Gastrocnemius medialis (tissue), 4 donors: ENCODE data around the gene RHOB. TPM values are rescaled to one million over a fixed set of nuclear protein-coding genes. Genes with fewer than 3 reads are reported as not detected.

Experiments used
- ATAC-seq, 2 donors: fragments of 150-250 bp; one replicate each; pipeline ENCODE4 v1.9.1; 2016
- DNase-seq, 2 donors: peaks; one replicate each; pipeline ENCODE4 v3.0.0-alpha.2; 2019
- H3K27ac ChIP-seq, 4 donors: fragments of 200-600 bp; sonication (generic); 1 replicate in 1 of 4; 2 replicates in 3 of 4; pipeline ENCODE4 v1.5.1; 2016 to 2018; ENCODE audit warnings: mild to moderate bottlenecking in 2 of 4, moderate library complexity in 1 of 4
- H3K27me3 ChIP-seq, 3 donors: fragments of 200-600 bp; sonication (generic) in 2 of 3; 1 replicate in 1 of 3; 2 replicates in 2 of 3; pipeline versions ENCODE4 v1.5.1 to v1.6.0; 2016 to 2019; ENCODE audit warnings: mild to moderate bottlenecking in 1 of 3, moderate library complexity in 1 of 3
- H3K36me3 ChIP-seq, 2 donors: fragments of 200-600 bp; sonication (generic) in 1 of 2; one replicate each; pipeline ENCODE4 v1.5.1; 2017 to 2018
- H3K4me1 ChIP-seq, 2 donors: fragments of 200-600 bp; sonication (generic) in 1 of 2; one replicate each; pipeline ENCODE4 v1.5.1; 2016 to 2017; ENCODE audit warnings: mild to moderate bottlenecking in 2 of 2
- H3K4me3 ChIP-seq, 4 donors: fragments of 200-600 bp; sonication (generic) in 3 of 4; 1 replicate in 1 of 4; 2 replicates in 3 of 4; pipeline ENCODE4 v1.5.1; 2016 to 2019; ENCODE audit warnings: mild to moderate bottlenecking in 2 of 4
- H3K9me3 ChIP-seq, 3 donors: fragments of 200-600 bp; sonication (generic) in 2 of 3; 1 replicate in 1 of 3; 2 replicates in 2 of 3; pipeline ENCODE4 v1.5.1; 2016 to 2019
- POLR2A ChIP-seq, 2 donors: fragments of 450-650 bp; IDR thresholded peaks; one replicate each; pipeline ENCODE4 v1.6.1; 2017; ENCODE audit warnings: antibody characterized with exemption in 2 of 2, mild to moderate bottlenecking in 2 of 2, moderate library complexity in 2 of 2
- in situ Hi-C, 4 donors: fragments of 200-750 bp; cut with MboI; loops; one replicate each; pipeline versions ENCODE4 v1.15.0 to v1.8.0; 2017; ENCODE audit warnings: low sequenced_read_pairs in 4 of 4
- intact Hi-C: fragments of 100-400 bp; cut with DNase I; formaldehyde crosslinking; loops from one replicate; pipeline ENCODE4 v1.15.1; 2023; ENCODE audit warnings: low total_unique reads
- total RNA-seq, 4 donors: library from RNA; depleted of rRNA; stranded (reverse); fragments of >200 nt; gene quantifications; one replicate each; pipeline versions ENCODE4 v1.1.0 to v1.2.3, GENCODE V29; 2016
- TF ChIP-seq, protein P1 (sequence below), 5 experiments: fragments of 450-650 bp in 3 of 5; fragments of 200-600 bp in 2 of 5; sonication (generic) in 2 of 5; IDR thresholded peaks in 4 of 5; conservative IDR thresholded peaks in 1 of 5; 1 replicate in 4 of 5; 2 replicates in 1 of 5; pipeline ENCODE4 v1.5.1; 2016 to 2019; ENCODE audit warnings: antibody characterized with exemption in 5 of 5, mild to moderate bottlenecking in 3 of 5, moderate library complexity in 3 of 5

Gene RHOB
- total RNA-seq, 4 donors from 2014 or later = 696 to 1,267 (median 1,094) TPM

DNA sequence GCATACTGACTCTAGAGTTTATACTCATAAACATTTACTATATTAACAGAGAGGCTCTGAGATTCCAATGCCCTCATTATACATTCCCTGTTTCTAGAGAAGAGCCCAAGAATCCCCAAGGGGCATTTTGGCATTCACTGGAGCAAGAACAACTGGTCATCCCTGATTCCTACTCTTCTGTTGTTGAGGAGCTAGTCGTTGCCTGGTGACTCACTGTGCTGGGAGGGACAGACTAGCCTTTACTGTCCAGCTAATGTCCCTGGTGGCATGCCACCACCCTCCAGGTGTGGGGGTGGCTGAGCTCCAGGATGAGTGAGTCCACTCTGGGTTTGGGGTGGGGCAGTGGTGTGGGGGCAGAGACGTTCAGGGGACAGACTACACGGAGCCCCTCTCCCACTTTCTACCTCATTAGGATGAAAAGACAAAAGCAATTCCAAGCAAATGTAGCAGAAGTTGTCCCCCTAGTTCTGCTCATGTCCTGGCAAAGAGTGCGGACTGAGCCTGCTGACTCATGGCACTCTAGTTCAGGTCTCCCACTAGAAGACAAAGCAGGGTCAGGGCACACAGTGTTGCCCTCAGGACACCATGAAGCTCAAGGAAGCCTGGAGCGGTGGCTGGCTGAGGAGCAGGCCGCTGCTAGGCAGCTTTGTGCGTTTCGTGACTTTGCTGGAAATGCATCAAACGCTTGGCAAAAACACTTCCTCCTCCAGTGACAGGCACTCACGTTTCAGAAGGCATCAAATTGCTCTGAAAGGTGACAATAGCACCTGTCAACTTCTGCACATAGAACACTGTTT is 49.4 kb downstream of the RHOB start:
- in situ Hi-C loops (loop anchor here in 1 of 4 donors (5.0 kb wide), 1 partner anchor 41 kb away; no protein-coding TSS in a partner anchor), intact Hi-C loops (no loop called here)
- H3K4me1 ChIP-seq = peaks cover 13 to 19% of the 10 kb centered on the region in 2 donors
- H3K27ac ChIP-seq = peak overlapping the region; percentile 69 to 92 (median 80)
- TF ChIP-seq, protein P1, sequence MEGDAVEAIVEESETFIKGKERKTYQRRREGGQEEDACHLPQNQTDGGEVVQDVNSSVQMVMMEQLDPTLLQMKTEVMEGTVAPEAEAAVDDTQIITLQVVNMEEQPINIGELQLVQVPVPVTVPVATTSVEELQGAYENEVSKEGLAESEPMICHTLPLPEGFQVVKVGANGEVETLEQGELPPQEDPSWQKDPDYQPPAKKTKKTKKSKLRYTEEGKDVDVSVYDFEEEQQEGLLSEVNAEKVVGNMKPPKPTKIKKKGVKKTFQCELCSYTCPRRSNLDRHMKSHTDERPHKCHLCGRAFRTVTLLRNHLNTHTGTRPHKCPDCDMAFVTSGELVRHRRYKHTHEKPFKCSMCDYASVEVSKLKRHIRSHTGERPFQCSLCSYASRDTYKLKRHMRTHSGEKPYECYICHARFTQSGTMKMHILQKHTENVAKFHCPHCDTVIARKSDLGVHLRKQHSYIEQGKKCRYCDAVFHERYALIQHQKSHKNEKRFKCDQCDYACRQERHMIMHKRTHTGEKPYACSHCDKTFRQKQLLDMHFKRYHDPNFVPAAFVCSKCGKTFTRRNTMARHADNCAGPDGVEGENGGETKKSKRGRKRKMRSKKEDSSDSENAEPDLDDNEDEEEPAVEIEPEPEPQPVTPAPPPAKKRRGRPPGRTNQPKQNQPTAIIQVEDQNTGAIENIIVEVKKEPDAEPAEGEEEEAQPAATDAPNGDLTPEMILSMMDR (IDR thresholded peaks at IDR 0.05 in 4 of 5, conservative IDR thresholded peaks at IDR 0.05 in 1 of 5) = no peak
- peak in 1 of 2 donors; percentile 7 for TF ChIP-seq POLR2A (IDR thresholded peaks at IDR 0.05)
- no peaks in the 10 kb centered on the region for H3K9me3 ChIP-seq
- H3K36me3 ChIP-seq = no peaks in the 10 kb centered on the region
- DNase-seq (peak; percentile 91 to 94), ATAC-seq (peak; percentile 87)
- H3K27me3 ChIP-seq = no peaks in the 10 kb centered on the region
- no peak overlapping the region for H3K4me3 ChIP-seq

DNA sequence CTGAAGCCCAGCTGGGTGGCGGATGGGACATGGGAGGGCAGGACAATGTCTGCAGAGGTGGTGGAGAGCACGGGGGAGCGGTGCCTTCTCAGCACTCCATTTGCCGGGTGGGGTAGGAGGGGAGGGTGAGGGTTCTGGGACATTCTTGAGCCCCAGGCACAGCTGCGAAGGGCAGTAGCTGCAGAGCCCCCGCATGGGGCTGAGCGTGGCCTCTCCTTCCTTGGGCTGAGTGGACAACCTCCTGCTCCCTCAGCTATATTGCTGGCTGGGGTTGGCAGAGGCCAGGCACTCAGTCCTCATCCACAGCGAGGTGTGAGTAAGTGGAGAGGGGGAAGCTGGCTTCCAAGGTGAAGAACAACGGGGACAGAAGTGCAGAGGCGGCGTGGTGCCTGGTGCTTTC is 50.1 kb downstream of the RHOB start:
- ATAC-seq = peak; percentile 58 to 74
- H3K4me1 ChIP-seq = peaks cover 13 to 19% of the 10 kb centered on the region in 2 donors
- intact Hi-C loops (no loop called here), in situ Hi-C loops (loop anchor here in 1 of 4 donors (5.0 kb wide), 1 partner anchor 40 kb away; no protein-coding TSS in a partner anchor)
- no peaks in the 10 kb centered on the region for H3K9me3 ChIP-seq
- peak overlapping the region; percentile 69 to 92 (median 80) for H3K27ac ChIP-seq
- no peak for TF ChIP-seq POLR2A (IDR thresholded peaks at IDR 0.05)
- TF ChIP-seq, protein P1 (IDR thresholded peaks at IDR 0.05 in 4 of 5, conservative IDR thresholded peaks at IDR 0.05 in 1 of 5) = no peak
- no peak overlapping the region for H3K4me3 ChIP-seq
- DNase-seq = peak; percentile 61 to 80
- H3K36me3 ChIP-seq = no peaks in the 10 kb centered on the region
- H3K27me3 ChIP-seq = no peaks in the 10 kb centered on the region

Other genes starting within 250 kb of the RHOB start
- gene SDC1, start 221.9 kb upstream of the RHOB start, total RNA-seq = 1 to 10 TPM in 2 of 4 donors, under 1 TPM in 1, not detected in 1; 0.41 to 1.2 (median 1.2) TPM
- gene PUM2, start 96.2 kb upstream of the RHOB start, total RNA-seq = 10 to 100 TPM; 26.0 to 36.4 (median 29.6) TPM
- 10 to 100 TPM; 16.6 to 26.9 (median 19.4) TPM for gene HS1BP3, start 204.0 kb downstream of the RHOB start, total RNA-seq
- gene GDF7, start 220.1 kb downstream of the RHOB start, total RNA-seq = under 1 TPM in 3 of 4 donors, not detected in 1; 0.02 to 0.10 (median 0.07) TPM